ENCODE measurements around the gene TDP1. TPM values are rescaled to one million over a fixed set of nuclear protein-coding genes. Genes with fewer than 3 reads are reported as not detected.

The TDP1 gene
- 26.3 TPM for polyA plus RNA-seq (2013, experiment 1 of 2; ENCODE audit: insufficient read length)
- polyA plus RNA-seq (2013, experiment 2 of 2; ENCODE audit: insufficient read length): 8.8 TPM

- DNase-seq: peak; percentile 96
These were observed at the start of gene TDP1 for GRCh38 chr14:89955745-89956660. Gene TDP1, plus strand, starts transcription at chr14:89955927. Its CDS starts 7,188 bp downstream, at chr14:89963115.

DNA sequence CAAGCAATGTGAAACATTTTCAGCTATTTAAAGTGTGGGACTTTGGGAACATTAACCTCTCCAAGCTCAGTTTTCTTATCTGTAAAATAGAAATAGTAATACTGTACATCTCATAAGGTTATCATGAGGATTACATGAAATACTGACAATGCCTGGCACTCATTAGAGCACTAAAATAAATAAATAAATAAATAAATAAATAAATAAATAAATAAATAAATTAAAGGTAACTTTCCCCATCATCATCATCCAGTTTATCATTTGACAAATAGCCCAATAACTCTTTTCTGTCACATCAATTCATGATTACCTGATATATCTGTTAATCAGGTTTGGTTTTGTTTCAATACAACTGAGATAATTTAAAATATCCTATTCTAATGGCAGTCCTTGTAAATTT is 49.7 kb upstream of the TDP1 start:
- no peak for DNase-seq

DNA sequence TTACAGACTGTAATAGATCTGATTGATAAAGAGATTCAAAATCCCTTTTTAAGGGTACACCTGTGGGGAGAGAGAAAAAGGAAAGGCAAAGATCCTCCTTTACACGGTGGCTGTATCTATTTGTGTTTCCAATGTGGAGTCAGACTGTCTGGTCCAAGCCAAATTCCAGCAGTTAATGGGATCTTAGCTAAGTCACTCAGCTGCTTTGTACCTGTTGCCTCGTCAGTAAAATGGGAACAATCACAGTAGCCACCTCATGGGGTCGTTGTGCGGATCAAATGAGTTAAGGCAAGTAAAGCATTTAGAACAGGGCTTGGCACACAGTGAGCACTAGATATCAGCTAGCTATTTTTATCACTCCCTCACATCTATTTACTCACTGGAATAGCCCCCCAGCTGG is 48.1 kb upstream of the TDP1 start:
- DNase-seq: no peak

- DNase-seq: no peak
These were observed 46.8 kb upstream of the TDP1 start for GRCh38 chr14:89908712-89909450.

- DNase-seq: no peak
These were observed 46.1 kb upstream of the TDP1 start for GRCh38 chr14:89909586-89909985.

DNA sequence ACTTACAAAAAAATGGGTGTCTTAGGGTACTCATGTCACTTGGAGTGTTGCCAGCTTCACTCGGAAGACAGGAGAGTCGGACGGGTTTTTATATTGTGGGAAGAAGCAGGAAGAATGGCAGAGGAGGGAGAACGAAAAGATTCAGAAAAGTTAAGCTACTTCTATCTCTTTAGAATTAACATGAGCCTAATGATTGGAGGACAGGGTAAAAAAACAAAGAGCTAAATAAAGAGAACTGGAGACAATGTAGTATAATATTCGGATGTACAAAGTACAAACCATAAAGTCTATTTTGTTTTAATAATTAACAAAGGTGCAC is 45.1 kb upstream of the TDP1 start:
- DNase-seq: no peak

GRCh38 chr14:89911010-89911919 is 44.5 kb upstream of the TDP1 start:
- peak; percentile 91 for DNase-seq

GRCh38 chr14:89912221-89912620 is 43.5 kb upstream of the TDP1 start:
- DNase-seq: no peak

GRCh38 chr14:89912667-89913211 is 43.0 kb upstream of the TDP1 start:
- DNase-seq: peak; percentile 98

- peak; percentile 75 for DNase-seq
These were observed 40.4 kb upstream of the TDP1 start for GRCh38 chr14:89915114-89915878.

DNA sequence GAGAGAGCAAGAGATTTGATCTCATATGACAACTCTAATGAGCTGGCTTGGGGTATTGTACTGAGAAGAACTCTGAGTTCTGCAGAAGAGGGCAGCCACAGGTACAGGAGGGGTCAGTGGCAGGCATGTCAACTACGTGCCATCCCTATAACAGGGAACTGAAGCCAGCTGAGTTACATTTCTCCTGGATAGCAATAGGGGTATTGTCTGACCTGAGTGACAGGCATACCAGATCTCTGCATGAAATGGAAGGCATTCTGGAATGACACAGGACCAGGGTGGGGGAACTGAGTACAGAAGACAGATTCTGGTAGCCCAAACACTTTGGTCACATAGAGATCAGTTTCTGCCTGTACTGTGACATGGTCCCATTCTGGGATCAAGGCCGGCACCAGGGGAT is 37.0 kb upstream of the TDP1 start:
- DNase-seq: no peak

GRCh38 chr14:89920056-89920455 is 35.7 kb upstream of the TDP1 start:
- no peak for DNase-seq

DNA sequence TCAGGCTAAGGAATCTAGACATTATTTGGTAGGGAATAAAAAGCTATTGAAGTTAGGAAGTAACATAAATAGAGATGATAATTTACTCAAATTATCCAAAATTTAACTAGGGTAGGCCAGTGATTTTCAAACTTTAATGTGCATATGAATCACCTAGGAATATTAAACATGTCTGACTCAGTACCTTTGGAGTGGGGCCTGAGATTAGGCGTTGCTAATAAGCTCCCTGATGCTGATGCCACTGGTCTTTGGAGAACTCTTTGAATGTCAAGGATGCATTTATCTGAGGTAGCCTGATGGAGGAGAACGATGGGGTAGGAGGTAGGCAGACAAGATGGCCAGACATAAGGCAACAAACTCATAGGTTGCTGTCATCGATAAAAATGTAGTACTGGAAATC is 34.4 kb upstream of the TDP1 start:
- no peak for DNase-seq

GRCh38 chr14:89922031-89922907 is 33.5 kb upstream of the TDP1 start:
- DNase-seq: peak; percentile 98

- DNase-seq: no peak
These were observed 31.5 kb upstream of the TDP1 start for GRCh38 chr14:89924268-89924667.

- DNase-seq: no peak
These were observed 29.0 kb upstream of the TDP1 start for GRCh38 chr14:89926694-89927093.

DNA sequence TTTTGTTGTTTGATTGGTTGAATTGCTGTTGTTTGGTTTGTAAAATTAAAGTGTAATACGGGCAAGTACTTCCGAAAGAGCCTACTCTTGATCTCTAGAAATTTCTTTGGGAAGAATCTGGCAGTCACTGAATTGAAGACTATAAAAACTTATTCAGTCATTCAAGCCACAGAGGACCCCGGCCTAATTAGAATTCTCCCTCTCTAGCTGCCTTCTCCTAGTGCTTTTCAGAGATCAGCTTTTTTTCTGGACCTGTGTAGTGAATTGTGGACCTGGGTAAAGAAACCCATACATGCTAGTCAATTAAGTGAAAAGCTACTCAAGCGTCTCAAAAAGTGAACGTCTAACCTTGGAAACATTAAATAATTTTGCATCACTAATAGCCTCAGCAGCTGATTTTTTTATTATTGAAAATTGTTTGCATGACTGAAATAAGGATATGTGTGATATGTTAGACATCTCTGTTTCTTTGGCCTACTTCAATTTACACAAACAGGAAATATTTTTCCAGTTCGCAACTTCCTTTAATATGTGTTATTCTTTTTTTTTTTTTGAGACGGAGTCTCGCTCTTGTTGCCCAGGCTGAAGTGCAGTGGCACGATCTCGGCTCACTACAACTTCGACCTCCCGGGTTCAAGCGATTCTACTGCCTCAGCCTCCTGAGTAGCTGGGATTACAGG is 28.4 kb upstream of the TDP1 start:
- DNase-seq: no peak

GRCh38 chr14:89933002-89933401 is 22.7 kb upstream of the TDP1 start:
- DNase-seq: no peak

GRCh38 chr14:89936654-89937185 is 19.0 kb upstream of the TDP1 start:
- no peak for DNase-seq
